H9 (cell line): ENCODE measurements around the gene MKI67. TPM values are rescaled to one million over a fixed set of nuclear protein-coding genes. Genes with fewer than 3 reads are reported as not detected.

Experiments used
- DNase-seq: peaks from one replicate; pipeline ENCODE4 v3.0.0-alpha.2; 2017
- H2AFZ ChIP-seq: one replicate; pipeline ENCODE4 v1.6.1; 2013; ENCODE audit warnings: mild to moderate bottlenecking, low read length, control low read depth, moderate library complexity
- H2AK5ac ChIP-seq: 2 replicates; pipeline ENCODE4 v1.6.1; 2013; ENCODE audit warnings: low read length, control low read depth, mixed read lengths; ENCODE audit not compliant: insufficient read length
- H2BK120ac ChIP-seq: one replicate; pipeline ENCODE4 v1.6.1; 2013; ENCODE audit warnings: low read depth, mild to moderate bottlenecking, low read length, control low read depth, inconsistent platforms; ENCODE audit not compliant: poor library complexity, severe bottlenecking
- H2BK12ac ChIP-seq: 2 replicates; pipeline ENCODE4 v1.6.1; 2013; ENCODE audit warnings: low read length, control low read depth, mixed read lengths, low read depth; ENCODE audit not compliant: insufficient read length
- H2BK15ac ChIP-seq: 2 replicates; pipeline ENCODE4 v1.6.1; 2013; ENCODE audit warnings: low read depth, low read length, control low read depth
- H2BK20ac ChIP-seq: one replicate; pipeline ENCODE4 v1.6.1; 2013; ENCODE audit warnings: low read depth, mild to moderate bottlenecking, low read length, control low read depth, inconsistent platforms; ENCODE audit not compliant: poor library complexity, severe bottlenecking
- H2BK5ac ChIP-seq: 2 replicates; pipeline ENCODE4 v1.6.1; 2013; ENCODE audit warnings: low read length, control low read depth, mixed read lengths; ENCODE audit not compliant: insufficient read length
- H3K14ac ChIP-seq: 2 replicates; pipeline ENCODE4 v1.6.1; 2013; ENCODE audit warnings: low read length, control low read depth; ENCODE audit not compliant: insufficient read depth
- H3K18ac ChIP-seq: 2 replicates; pipeline ENCODE4 v1.6.1; 2013; ENCODE audit warnings: low read depth, mild to moderate bottlenecking, mixed read lengths, low read length, control low read depth; ENCODE audit not compliant: insufficient read length
- H3K23ac ChIP-seq: 2 replicates; pipeline ENCODE4 v1.6.1; 2013; ENCODE audit warnings: low read length, control low read depth, mixed read lengths, low read depth; ENCODE audit not compliant: insufficient read length
- H3K23me2 ChIP-seq: 2 replicates; pipeline ENCODE4 v1.6.1; 2013; ENCODE audit warnings: low read depth, mild to moderate bottlenecking, mixed read lengths, low read length, control low read depth; ENCODE audit not compliant: insufficient read length, poor library complexity, severe bottlenecking
- H3K27ac ChIP-seq: 2 replicates; pipeline ENCODE4 v1.5.1; 2013; ENCODE audit warnings: low read length, control low read depth, mixed read lengths, low read depth; ENCODE audit not compliant: insufficient read length
- H3K27me3 ChIP-seq: 2 replicates; pipeline ENCODE4 v1.6.1; 2013; ENCODE audit warnings: low read length, control low read depth, inconsistent platforms; ENCODE audit not compliant: insufficient read depth
- H3K4ac ChIP-seq: 2 replicates; pipeline ENCODE4 v1.6.1; 2013; ENCODE audit warnings: low read depth, mild to moderate bottlenecking, control low read depth, inconsistent platforms, low read length, moderate library complexity
- H3K4me1 ChIP-seq: 2 replicates; pipeline ENCODE4 v1.6.1; 2013; ENCODE audit warnings: low read length, control low read depth, inconsistent platforms; ENCODE audit not compliant: insufficient read depth
- H3K4me2 ChIP-seq: 2 replicates; pipeline ENCODE4 v1.6.1; 2013; ENCODE audit warnings: low read length, control low read depth, mixed read lengths; ENCODE audit not compliant: insufficient read length, insufficient read depth
- H3K56ac ChIP-seq: 2 replicates; pipeline ENCODE4 v1.6.1; 2013; ENCODE audit warnings: low read depth, mild to moderate bottlenecking, mixed read lengths, low read length, control low read depth; ENCODE audit not compliant: insufficient read length
- H3K79me1 ChIP-seq: 2 replicates; pipeline ENCODE4 v1.6.1; 2013; ENCODE audit warnings: low read depth, mild to moderate bottlenecking, moderate library complexity, low read length, control low read depth, inconsistent platforms; ENCODE audit not compliant: insufficient read depth, poor library complexity, severe bottlenecking
- H3K79me2 ChIP-seq: 2 replicates; pipeline ENCODE4 v1.6.1; 2013; ENCODE audit warnings: low read length, control low read depth, inconsistent platforms; ENCODE audit not compliant: insufficient read depth
- H3K9ac ChIP-seq: 2 replicates; pipeline ENCODE4 v1.6.1; 2013; ENCODE audit warnings: low read length, control low read depth, mixed read lengths; ENCODE audit not compliant: insufficient read length; ENCODE audit errors: extremely low read depth
- H3K9me3 ChIP-seq: one replicate; pipeline ENCODE4 v1.6.1; 2013; ENCODE audit warnings: low read depth, low read length, inconsistent platforms; ENCODE audit not compliant: control insufficient read depth
- H3T11ph ChIP-seq: one replicate; pipeline ENCODE4 v1.6.1; 2013; ENCODE audit warnings: mild to moderate bottlenecking, low read length, control low read depth, inconsistent platforms
- H4K20me1 ChIP-seq: one replicate; pipeline ENCODE4 v1.6.1; 2013; ENCODE audit not compliant: control insufficient read depth, insufficient read length, insufficient read depth
- H4K5ac ChIP-seq: 2 replicates; pipeline ENCODE4 v1.6.1; 2013; ENCODE audit warnings: low read depth, mild to moderate bottlenecking, mixed read lengths, low read length, control low read depth; ENCODE audit not compliant: insufficient read length
- H4K8ac ChIP-seq: replicated peaks from 2 replicates; pipeline ENCODE4 v1.6.1; 2013; ENCODE audit warnings: low read length, control low read depth, mixed read lengths, low read depth; ENCODE audit not compliant: insufficient read length
- H4K91ac ChIP-seq: 2 replicates; pipeline ENCODE4 v1.6.1; 2013; ENCODE audit warnings: low read depth, mild to moderate bottlenecking, moderate library complexity, mixed read lengths, low read length, control low read depth; ENCODE audit not compliant: insufficient read length
- H3K27ac Mint-ChIP-seq, 3 experiments: 2 replicates in 2 of 3; 3 replicates in 1 of 3; pipeline ENCODE4 v1.8.0; 2020 to 2021; ENCODE audit warnings: mixed read lengths in 3 of 3, mild to moderate bottlenecking in 1 of 3, moderate library complexity in 1 of 3
- H3K27me3 Mint-ChIP-seq: 2 replicates; pipeline ENCODE4 v1.8.0; 2021; ENCODE audit warnings: low read depth, mild to moderate bottlenecking, moderate library complexity, mixed read lengths
- H3K36me3 Mint-ChIP-seq, 3 experiments: 2 replicates in 2 of 3; 3 replicates in 1 of 3; pipeline ENCODE4 v1.8.0; 2020 to 2021; ENCODE audit warnings: low read depth in 3 of 3, mixed read lengths in 3 of 3; ENCODE audit not compliant: insufficient read depth in 1 of 3
- H3K4me1 Mint-ChIP-seq, 2 experiments: 2 replicates each; pipeline ENCODE4 v1.8.0; 2020; ENCODE audit warnings: mixed read lengths in 2 of 2
- H3K4me3 Mint-ChIP-seq, 2 experiments: 2 replicates in 1 of 2; 3 replicates in 1 of 2; pipeline ENCODE4 v1.8.0; 2020 to 2021; ENCODE audit warnings: mild to moderate bottlenecking in 2 of 2, mixed read lengths in 2 of 2, moderate library complexity in 1 of 2
- H3K9me3 Mint-ChIP-seq, 2 experiments: 2 replicates in 1 of 2; 3 replicates in 1 of 2; pipeline ENCODE4 v1.8.0; 2020; ENCODE audit warnings: mild to moderate bottlenecking in 2 of 2, mixed read lengths in 2 of 2, moderate library complexity in 1 of 2
- CTCF ChIP-seq: fragments of 200-600 bp; sonication (generic); conservative IDR thresholded peaks from 3 replicates; pipeline ENCODE4 v1.8.0; 2021; ENCODE audit warnings: antibody characterized with exemption, mild to moderate bottlenecking
- WGBS: extraction: QIAGEN DNeasy Blood & Tissue Kit; methylation state at CpG from one replicate; pipeline ENCODE4 v1.1.7; 2013; ENCODE audit warnings: missing lambda C conversion rate, low lambda C conversion rate, mixed read lengths; ENCODE audit not compliant: insufficient read length; ENCODE audit errors: extremely low coverage; 5-methylcytosine and 5-hydroxymethylcytosine counted together
- total RNA-seq: library from RNA; stranded (reverse); gene quantifications from 2 replicates; pipeline ENCODE4 v1.2.1, GENCODE V29; 2021

MKI67 gene
- total RNA-seq, 1 experiment from 2014 or later = 108 TPM

GRCh38 chr10:128111696-128112095, 14.5 kb downstream of the MKI67 start:
- Mint-ChIP-seq H3K27ac (no peak overlapping the region), H3K9me3 (no peaks in the 10 kb centered on the region)

More at GRCh38 chr10:128111696-128112095, 14.5 kb downstream of the MKI67 start:
- Histone ChIP-seq H3K79me1 (no peaks in the 10 kb centered on the region), H4K20me1 (no peaks in the 10 kb centered on the region), H2BK120ac (no peak overlapping the region), H3K4me2 (no peak overlapping the region), H2BK12ac (no peak overlapping the region), H3K23me2 (no peaks in the 10 kb centered on the region), H2AFZ (no peak overlapping the region), H3K18ac (no peak overlapping the region), H2BK5ac (no peak overlapping the region), H3K56ac (no peak overlapping the region), H3K79me2 (no peaks in the 10 kb centered on the region), H3K27ac (no peak overlapping the region), H3K4ac (no peak overlapping the region), H3K27me3 (no peaks in the 10 kb centered on the region), H3K4me1 (no peaks in the 10 kb centered on the region), H2BK15ac (no peak overlapping the region), H3K14ac (no peak overlapping the region), H4K91ac (no peak overlapping the region), H3K9me3 (no peaks in the 10 kb centered on the region), H3K23ac (no peak overlapping the region), H3T11ph (no peak overlapping the region), H4K5ac (no peak overlapping the region), H2BK20ac (no peak overlapping the region), H4K8ac (no peak overlapping the region), H3K9ac (no peak overlapping the region), H2AK5ac (no peak overlapping the region)
- Mint-ChIP-seq H3K4me3 (no peak overlapping the region), H3K36me3 (peaks cover 46 to 67% (median 57%) of the 10 kb centered on the region in 3 experiments), H3K27me3 (no peaks in the 10 kb centered on the region), H3K4me1 (no peaks in the 10 kb centered on the region)
- DNase-seq = no peak
- no CpG with 5 or more reads among the region's 6 CpGs for WGBS
- no peak for TF ChIP-seq CTCF
